NCI-H2081 treated with DMSO at 0.1 percent for 48 hours (cell line): ENCODE data around the gene TIMP2.
"Not testable (repeated sequence)": the region's sequence is repeated elsewhere in the genome, so short reads cannot be mapped to it uniquely, and the experiment has no call there.

Experiments
- DNase-seq: peaks from one replicate; lab custom pipeline; 2025; lab: John Stamatoyannopoulos, UW

The TIMP2 gene

GRCh38 chr17:78905541-78905940 is 19.6 kb downstream of the TIMP2 start:
- DNase-seq = no peak

GRCh38 chr17:78905116-78905515 is 20.1 kb downstream of the TIMP2 start:
- DNase-seq = no peak

- DNase-seq = no peak
These were observed 20.8 kb downstream of the TIMP2 start for GRCh38 chr17:78904371-78904770.

GRCh38 chr17:78903101-78903779 is 21.9 kb downstream of the TIMP2 start, which contains the start of gene CEP295NL:
TSS of gene CEP295NL (minus strand) at chr17:78903201. CDS start at chr17:78901828, 1,373 bp downstream.
- no peak for DNase-seq

- DNase-seq = not testable (repeated sequence)
These were observed 23.0 kb downstream of the TIMP2 start for GRCh38 chr17:78902231-78902630.

GRCh38 chr17:78901806-78902205 is 23.4 kb downstream of the TIMP2 start:
- DNase-seq = no peak

- no peak for DNase-seq
These were observed 24.4 kb downstream of the TIMP2 start for GRCh38 chr17:78900816-78901215.

GRCh38 chr17:78899361-78900260 is 25.6 kb downstream of the TIMP2 start:
- DNase-seq = no peak

- DNase-seq = no peak
These were observed 26.2 kb downstream of the TIMP2 start for GRCh38 chr17:78898947-78899346.

GRCh38 chr17:78898075-78898836 is 26.9 kb downstream of the TIMP2 start:
- DNase-seq = no peak

- no peak for DNase-seq
These were observed 27.5 kb downstream of the TIMP2 start for GRCh38 chr17:78897664-78898047.

GRCh38 chr17:78896834-78897663 is 28.1 kb downstream of the TIMP2 start:
- DNase-seq = no peak

- no peak for DNase-seq
These were observed 28.9 kb downstream of the TIMP2 start for GRCh38 chr17:78896091-78896833.

- DNase-seq = no peak
These were observed 29.9 kb downstream of the TIMP2 start for GRCh38 chr17:78895322-78895721.

GRCh38 chr17:78893684-78894083 is 31.5 kb downstream of the TIMP2 start:
- DNase-seq = no peak

GRCh38 chr17:78892936-78893379 is 32.2 kb downstream of the TIMP2 start:
- no peak for DNase-seq

GRCh38 chr17:78892520-78892919 is 32.7 kb downstream of the TIMP2 start:
- no peak for DNase-seq

GRCh38 chr17:78892062-78892456 is 33.1 kb downstream of the TIMP2 start:
- DNase-seq = no peak

- no peak for DNase-seq
These were observed 33.7 kb downstream of the TIMP2 start for GRCh38 chr17:78891406-78892061.

- DNase-seq = no peak
These were observed 34.7 kb downstream of the TIMP2 start for GRCh38 chr17:78890498-78890897.
